WTC11 (cell line): ENCODE results near the gene USP13. TPM values are rescaled to one million over a fixed set of nuclear protein-coding genes. Genes with fewer than 3 reads are reported as not detected.
A peak's percentile ranks its signal among the peaks of the same experiment; 100 is the strongest.

Source experiments
- ATAC-seq: fragments of 200-7000 bp; cut with Tn5 transposase; 2 replicates; pipeline ENCODE4 v1.10.0; 2021; ENCODE audit warnings: mild to moderate bottlenecking, moderate library complexity
- CTCF ChIA-PET: fragments of 300-600 bp; sonication (Branson Sonifier 250); formaldehyde crosslinking; loops from one replicate; lab custom pipeline; 2021; ENCODE audit warnings: antibody characterized with exemption; lab: Charles Lee
- POLR2A ChIA-PET: fragments of 350-600 bp; sonication (Branson Sonifier 250); formaldehyde crosslinking; loops from one replicate; lab custom pipeline; 2021; ENCODE audit warnings: antibody characterized with exemption; lab: Charles Lee
- DNase-seq: peaks from one replicate; pipeline ENCODE4 v3.0.0; 2021; ENCODE audit warnings: low spot score
- H3K27ac Mint-ChIP-seq: 2 replicates; pipeline ENCODE4 v1.8.0; 2021; ENCODE audit warnings: mixed read lengths
- H3K27me3 Mint-ChIP-seq: 2 replicates; pipeline ENCODE4 v1.8.0; 2021; ENCODE audit warnings: low read depth, mild to moderate bottlenecking, moderate library complexity, mixed read lengths
- H3K36me3 Mint-ChIP-seq: 2 replicates; pipeline ENCODE4 v1.8.0; 2021; ENCODE audit warnings: mixed read lengths
- H3K4me1 Mint-ChIP-seq: 2 replicates; pipeline ENCODE4 v1.8.0; 2022; ENCODE audit warnings: mixed read lengths
- H3K4me3 Mint-ChIP-seq: 2 replicates; pipeline ENCODE4 v1.8.0; 2021; ENCODE audit warnings: mild to moderate bottlenecking, moderate library complexity, mixed read lengths
- H3K9me3 Mint-ChIP-seq: 2 replicates; pipeline ENCODE4 v1.8.0; 2021; ENCODE audit warnings: mixed read lengths
- ELF4 ChIP-seq: sonication (generic); formaldehyde crosslinking; IDR thresholded peaks from 2 replicates; pipeline ENCODE4 v1.8.1; 2022; ENCODE audit warnings: low read depth, mild to moderate bottlenecking, moderate library complexity, missing genetic modification reagents
- EMX1 ChIP-seq: fragments of 250-450 bp; sonication (Bioruptor Pico); IDR thresholded peaks from 2 replicates; pipeline ENCODE4 v1.8.0; 2021; ENCODE audit warnings: mild to moderate bottlenecking
- FOXJ3 ChIP-seq: sonication (generic); formaldehyde crosslinking; IDR thresholded peaks from 2 replicates; pipeline ENCODE4 v1.9.0; 2021; ENCODE audit warnings: missing genetic modification reagents, mild to moderate bottlenecking, borderline replicate concordance
- FOXK1 ChIP-seq: sonication (generic); formaldehyde crosslinking; IDR thresholded peaks from 2 replicates; pipeline ENCODE4 v1.8.0; 2022; ENCODE audit warnings: mild to moderate bottlenecking, moderate library complexity, missing genetic modification reagents
- HMGXB4 ChIP-seq: sonication (generic); formaldehyde crosslinking; IDR thresholded peaks from 2 replicates; pipeline ENCODE4 v1.8.1; 2023; ENCODE audit warnings: mild to moderate bottlenecking, moderate library complexity, missing genetic modification reagents
- JAZF1 ChIP-seq: fragments of 250-450 bp; sonication (Bioruptor Pico); IDR thresholded peaks from 2 replicates; pipeline ENCODE4 v1.9.0; 2021; ENCODE audit warnings: moderate library complexity, mild to moderate bottlenecking, inconsistent platforms
- MXD4 ChIP-seq: fragments of 250-450 bp; sonication (Bioruptor Pico); IDR thresholded peaks from 2 replicates; pipeline ENCODE4 v1.8.0; 2021; ENCODE audit warnings: mild to moderate bottlenecking, moderate library complexity, borderline replicate concordance
- MYBL2 ChIP-seq: sonication (generic); formaldehyde crosslinking; IDR thresholded peaks from 2 replicates; pipeline ENCODE4 v1.8.1; 2023; ENCODE audit warnings: mild to moderate bottlenecking, moderate library complexity, missing genetic modification reagents
- RELA ChIP-seq: sonication (generic); formaldehyde crosslinking; IDR thresholded peaks from 2 replicates; pipeline ENCODE4 v1.8.1; 2022; ENCODE audit warnings: missing genetic modification reagents, mild to moderate bottlenecking, borderline replicate concordance
- SP1 ChIP-seq: sonication (generic); formaldehyde crosslinking; conservative IDR thresholded peaks from 2 replicates; pipeline ENCODE4 v1.8.1; 2022; ENCODE audit warnings: missing genetic modification reagents
- TEAD4 ChIP-seq: sonication (generic); formaldehyde crosslinking; IDR thresholded peaks from 2 replicates; pipeline ENCODE4 v1.8.0; 2022; ENCODE audit warnings: mild to moderate bottlenecking, missing genetic modification reagents
- ZSCAN18 ChIP-seq: fragments of 250-450 bp; sonication (Bioruptor Pico); IDR thresholded peaks from 2 replicates; pipeline ENCODE4 v2.1.2; 2022; ENCODE audit warnings: mild to moderate bottlenecking, moderate library complexity
- total RNA-seq: library from RNA; stranded (reverse); gene quantifications from 3 replicates; pipeline ENCODE4 v1.2.3, GENCODE V29; 2021
- TF ChIP-seq, protein P1 (sequence below): sonication (generic); formaldehyde crosslinking; IDR thresholded peaks from 2 replicates; pipeline ENCODE4 v1.8.1; 2022; ENCODE audit warnings: low read depth, missing genetic modification reagents, borderline replicate concordance
- TF ChIP-seq, protein P2 (sequence below): sonication (generic); formaldehyde crosslinking; IDR thresholded peaks from 2 replicates; pipeline ENCODE4 v1.8.1; 2023; ENCODE audit warnings: mild to moderate bottlenecking, missing genetic modification reagents, moderate library complexity
- TF ChIP-seq, protein P3 (sequence below): fragments of 250-450 bp; sonication (Bioruptor Pico); IDR thresholded peaks from 2 replicates; pipeline ENCODE4 v1.9.0; 2021; ENCODE audit warnings: moderate library complexity, mild to moderate bottlenecking, inconsistent platforms, borderline replicate concordance
- TF ChIP-seq, protein P4 (sequence below): fragments of 250-450 bp; sonication (Bioruptor Pico); IDR thresholded peaks from 2 replicates; pipeline ENCODE4 v1.9.0; 2021; ENCODE audit warnings: mild to moderate bottlenecking, borderline replicate concordance
- TF ChIP-seq, protein P5 (sequence below): fragments of 200-600 bp; IDR thresholded peaks from 2 replicates; pipeline ENCODE4 v1.8.0; 2022; ENCODE audit warnings: antibody characterized with exemption
- TF ChIP-seq, protein P6 (sequence below): sonication (generic); formaldehyde crosslinking; conservative IDR thresholded peaks from 2 replicates; pipeline ENCODE4 v1.8.1; 2023; ENCODE audit warnings: mild to moderate bottlenecking, low read depth, missing genetic modification reagents, moderate library complexity

Gene USP13
- total RNA-seq, 1 experiment from 2014 or later = 26.8 TPM

- DNase-seq (peak; percentile 75), ATAC-seq (peak; percentile 73)
- Mint-ChIP-seq H3K36me3 (peaks cover 14% of the 10 kb centered on the region), H3K4me3 (peak overlapping the region; percentile 95), H3K9me3 (no peaks in the 10 kb centered on the region), H3K4me1 (peaks cover 28% of the 10 kb centered on the region), H3K27ac (peak overlapping the region; percentile 91), H3K27me3 (no peaks in the 10 kb centered on the region)
- ChIA-PET POLR2A (interaction anchor here (0.5 to 1.4 kb wide), 3 partner anchors 8 to 49 kb away, joined by 4 to 5 read pairs (median 4); partner anchors contain the start of genes MRPL47 and NDUFB5), CTCF (interaction anchor here (0.6 to 2.4 kb wide), 3 partner anchors 9 to 55 kb away, joined by 3 to 9 read pairs (median 3); no protein-coding TSS in a partner anchor)
- TF ChIP-seq HMGXB4 (0 out of 2 replicates have a peak, but pooled peaks have one; percentile 81), RELA (CRISPR knock-in tag) (no peak), SP1 (CRISPR knock-in tag) (peak; percentile 9; the same call in 1 of the 2 replicates), MYBL2 (0 out of 2 replicates have a peak, but pooled peaks have one; percentile 11), FOXJ3 (CRISPR knock-in tag) (no peak), EMX1 (no peak), ELF4 (CRISPR knock-in tag) (no peak), MXD4 (CRISPR knock-in tag) (no peak), TEAD4 (CRISPR knock-in tag) (no peak), JAZF1 (CRISPR knock-in tag) (no peak), FOXK1 (CRISPR knock-in tag) (0 out of 2 replicates have a peak, but pooled peaks have one; percentile 36), ZSCAN18 (CRISPR knock-in tag) (no peak)
- TF ChIP-seq, protein P1, sequence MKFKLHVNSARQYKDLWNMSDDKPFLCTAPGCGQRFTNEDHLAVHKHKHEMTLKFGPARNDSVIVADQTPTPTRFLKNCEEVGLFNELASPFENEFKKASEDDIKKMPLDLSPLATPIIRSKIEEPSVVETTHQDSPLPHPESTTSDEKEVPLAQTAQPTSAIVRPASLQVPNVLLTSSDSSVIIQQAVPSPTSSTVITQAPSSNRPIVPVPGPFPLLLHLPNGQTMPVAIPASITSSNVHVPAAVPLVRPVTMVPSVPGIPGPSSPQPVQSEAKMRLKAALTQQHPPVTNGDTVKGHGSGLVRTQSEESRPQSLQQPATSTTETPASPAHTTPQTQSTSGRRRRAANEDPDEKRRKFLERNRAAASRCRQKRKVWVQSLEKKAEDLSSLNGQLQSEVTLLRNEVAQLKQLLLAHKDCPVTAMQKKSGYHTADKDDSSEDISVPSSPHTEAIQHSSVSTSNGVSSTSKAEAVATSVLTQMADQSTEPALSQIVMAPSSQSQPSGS (CRISPR knock-in tag) = no peak
- TF ChIP-seq, protein P2, sequence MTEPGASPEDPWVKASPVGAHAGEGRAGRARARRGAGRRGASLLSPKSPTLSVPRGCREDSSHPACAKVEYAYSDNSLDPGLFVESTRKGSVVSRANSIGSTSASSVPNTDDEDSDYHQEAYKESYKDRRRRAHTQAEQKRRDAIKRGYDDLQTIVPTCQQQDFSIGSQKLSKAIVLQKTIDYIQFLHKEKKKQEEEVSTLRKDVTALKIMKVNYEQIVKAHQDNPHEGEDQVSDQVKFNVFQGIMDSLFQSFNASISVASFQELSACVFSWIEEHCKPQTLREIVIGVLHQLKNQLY (CRISPR knock-in tag) = no peak
- TF ChIP-seq, protein P3, sequence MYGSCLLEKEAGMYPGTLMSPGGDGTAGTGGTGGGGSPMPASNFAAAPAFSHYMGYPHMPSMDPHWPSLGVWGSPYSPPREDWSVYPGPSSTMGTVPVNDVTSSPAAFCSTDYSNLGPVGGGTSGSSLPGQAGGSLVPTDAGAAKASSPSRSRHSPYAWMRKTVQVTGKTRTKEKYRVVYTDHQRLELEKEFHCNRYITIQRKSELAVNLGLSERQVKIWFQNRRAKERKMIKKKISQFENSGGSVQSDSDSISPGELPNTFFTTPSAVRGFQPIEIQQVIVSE (CRISPR knock-in tag) = no peak
- TF ChIP-seq, protein P4, sequence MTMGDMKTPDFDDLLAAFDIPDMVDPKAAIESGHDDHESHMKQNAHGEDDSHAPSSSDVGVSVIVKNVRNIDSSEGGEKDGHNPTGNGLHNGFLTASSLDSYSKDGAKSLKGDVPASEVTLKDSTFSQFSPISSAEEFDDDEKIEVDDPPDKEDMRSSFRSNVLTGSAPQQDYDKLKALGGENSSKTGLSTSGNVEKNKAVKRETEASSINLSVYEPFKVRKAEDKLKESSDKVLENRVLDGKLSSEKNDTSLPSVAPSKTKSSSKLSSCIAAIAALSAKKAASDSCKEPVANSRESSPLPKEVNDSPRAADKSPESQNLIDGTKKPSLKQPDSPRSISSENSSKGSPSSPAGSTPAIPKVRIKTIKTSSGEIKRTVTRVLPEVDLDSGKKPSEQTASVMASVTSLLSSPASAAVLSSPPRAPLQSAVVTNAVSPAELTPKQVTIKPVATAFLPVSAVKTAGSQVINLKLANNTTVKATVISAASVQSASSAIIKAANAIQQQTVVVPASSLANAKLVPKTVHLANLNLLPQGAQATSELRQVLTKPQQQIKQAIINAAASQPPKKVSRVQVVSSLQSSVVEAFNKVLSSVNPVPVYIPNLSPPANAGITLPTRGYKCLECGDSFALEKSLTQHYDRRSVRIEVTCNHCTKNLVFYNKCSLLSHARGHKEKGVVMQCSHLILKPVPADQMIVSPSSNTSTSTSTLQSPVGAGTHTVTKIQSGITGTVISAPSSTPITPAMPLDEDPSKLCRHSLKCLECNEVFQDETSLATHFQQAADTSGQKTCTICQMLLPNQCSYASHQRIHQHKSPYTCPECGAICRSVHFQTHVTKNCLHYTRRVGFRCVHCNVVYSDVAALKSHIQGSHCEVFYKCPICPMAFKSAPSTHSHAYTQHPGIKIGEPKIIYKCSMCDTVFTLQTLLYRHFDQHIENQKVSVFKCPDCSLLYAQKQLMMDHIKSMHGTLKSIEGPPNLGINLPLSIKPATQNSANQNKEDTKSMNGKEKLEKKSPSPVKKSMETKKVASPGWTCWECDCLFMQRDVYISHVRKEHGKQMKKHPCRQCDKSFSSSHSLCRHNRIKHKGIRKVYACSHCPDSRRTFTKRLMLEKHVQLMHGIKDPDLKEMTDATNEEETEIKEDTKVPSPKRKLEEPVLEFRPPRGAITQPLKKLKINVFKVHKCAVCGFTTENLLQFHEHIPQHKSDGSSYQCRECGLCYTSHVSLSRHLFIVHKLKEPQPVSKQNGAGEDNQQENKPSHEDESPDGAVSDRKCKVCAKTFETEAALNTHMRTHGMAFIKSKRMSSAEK (CRISPR knock-in tag) = no peak
- TF ChIP-seq, protein P5, sequence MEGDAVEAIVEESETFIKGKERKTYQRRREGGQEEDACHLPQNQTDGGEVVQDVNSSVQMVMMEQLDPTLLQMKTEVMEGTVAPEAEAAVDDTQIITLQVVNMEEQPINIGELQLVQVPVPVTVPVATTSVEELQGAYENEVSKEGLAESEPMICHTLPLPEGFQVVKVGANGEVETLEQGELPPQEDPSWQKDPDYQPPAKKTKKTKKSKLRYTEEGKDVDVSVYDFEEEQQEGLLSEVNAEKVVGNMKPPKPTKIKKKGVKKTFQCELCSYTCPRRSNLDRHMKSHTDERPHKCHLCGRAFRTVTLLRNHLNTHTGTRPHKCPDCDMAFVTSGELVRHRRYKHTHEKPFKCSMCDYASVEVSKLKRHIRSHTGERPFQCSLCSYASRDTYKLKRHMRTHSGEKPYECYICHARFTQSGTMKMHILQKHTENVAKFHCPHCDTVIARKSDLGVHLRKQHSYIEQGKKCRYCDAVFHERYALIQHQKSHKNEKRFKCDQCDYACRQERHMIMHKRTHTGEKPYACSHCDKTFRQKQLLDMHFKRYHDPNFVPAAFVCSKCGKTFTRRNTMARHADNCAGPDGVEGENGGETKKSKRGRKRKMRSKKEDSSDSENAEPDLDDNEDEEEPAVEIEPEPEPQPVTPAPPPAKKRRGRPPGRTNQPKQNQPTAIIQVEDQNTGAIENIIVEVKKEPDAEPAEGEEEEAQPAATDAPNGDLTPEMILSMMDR = no peak
- TF ChIP-seq, protein P6, sequence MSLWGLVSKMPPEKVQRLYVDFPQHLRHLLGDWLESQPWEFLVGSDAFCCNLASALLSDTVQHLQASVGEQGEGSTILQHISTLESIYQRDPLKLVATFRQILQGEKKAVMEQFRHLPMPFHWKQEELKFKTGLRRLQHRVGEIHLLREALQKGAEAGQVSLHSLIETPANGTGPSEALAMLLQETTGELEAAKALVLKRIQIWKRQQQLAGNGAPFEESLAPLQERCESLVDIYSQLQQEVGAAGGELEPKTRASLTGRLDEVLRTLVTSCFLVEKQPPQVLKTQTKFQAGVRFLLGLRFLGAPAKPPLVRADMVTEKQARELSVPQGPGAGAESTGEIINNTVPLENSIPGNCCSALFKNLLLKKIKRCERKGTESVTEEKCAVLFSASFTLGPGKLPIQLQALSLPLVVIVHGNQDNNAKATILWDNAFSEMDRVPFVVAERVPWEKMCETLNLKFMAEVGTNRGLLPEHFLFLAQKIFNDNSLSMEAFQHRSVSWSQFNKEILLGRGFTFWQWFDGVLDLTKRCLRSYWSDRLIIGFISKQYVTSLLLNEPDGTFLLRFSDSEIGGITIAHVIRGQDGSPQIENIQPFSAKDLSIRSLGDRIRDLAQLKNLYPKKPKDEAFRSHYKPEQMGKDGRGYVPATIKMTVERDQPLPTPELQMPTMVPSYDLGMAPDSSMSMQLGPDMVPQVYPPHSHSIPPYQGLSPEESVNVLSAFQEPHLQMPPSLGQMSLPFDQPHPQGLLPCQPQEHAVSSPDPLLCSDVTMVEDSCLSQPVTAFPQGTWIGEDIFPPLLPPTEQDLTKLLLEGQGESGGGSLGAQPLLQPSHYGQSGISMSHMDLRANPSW (CRISPR knock-in tag) = no peak
Measured at GRCh38 chr3:179653096-179653797, 407 bp downstream of the USP13 start.
